A172 (cell line): ENCODE measurements around the gene DLG3. TPM values are rescaled to one million over a fixed set of nuclear protein-coding genes. Genes with fewer than 3 reads are reported as not detected.
"Not testable (repeated sequence)": the region's sequence is repeated elsewhere in the genome, so short reads cannot be mapped to it uniquely, and the experiment has no call there.

Experiments used
- DNase-seq: peaks from one replicate; pipeline ENCODE4 v3.0.0-alpha.2; 2015; ENCODE audit warnings: low spot score
- total RNA-seq: library from RNA; depleted of rRNA; stranded (reverse); fragments of >200 nt; shearing (Covaris generic); gene quantifications from 2 replicates; pipeline ENCODE4 v1.2.3, GENCODE V29; 2014; rRNA removed

Gene DLG3
- total RNA-seq: 10.2 and 11.9 TPM in 2 replicates

DNA sequence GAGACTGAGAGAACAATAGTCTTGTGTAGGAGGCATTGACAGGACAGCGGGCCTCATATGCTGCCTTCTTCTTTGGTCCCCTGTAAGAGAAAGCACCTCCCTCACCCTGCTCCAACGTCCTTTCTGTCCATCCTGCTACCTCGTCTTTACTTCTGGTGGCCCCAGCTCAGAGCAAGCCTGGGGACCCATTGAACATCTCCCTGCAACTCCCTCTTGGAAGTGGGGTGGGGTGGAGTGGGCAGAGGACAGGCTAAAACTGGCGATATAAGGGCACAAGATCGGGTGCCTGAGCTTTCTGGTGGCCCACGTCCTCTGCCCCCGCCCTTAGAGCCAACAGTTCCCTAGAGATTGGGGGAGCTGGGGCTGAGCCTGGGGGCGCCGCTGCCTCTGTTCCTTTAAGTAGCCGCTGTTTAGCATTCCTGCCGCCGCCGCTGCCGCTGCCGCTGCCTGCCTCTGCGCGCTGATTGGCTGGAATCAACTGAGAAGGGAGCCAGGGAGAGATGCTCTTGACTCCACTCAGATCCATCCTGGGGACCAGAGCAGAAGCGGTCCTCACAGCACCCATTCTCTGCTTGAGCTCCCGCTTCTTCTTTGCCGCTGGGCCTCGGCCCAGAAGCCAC lies at the start of gene DLG3:
Gene DLG3 (plus strand): TSS at position 510 of the 620 bp plus-strand sequence. CDS start 367 bp downstream, outside the sequence.
- DNase-seq: no peak

GRCh38 chrX:70398899-70399298 lies 45.7 kb upstream of the DLG3 start:
- DNase-seq: no peak

DNA sequence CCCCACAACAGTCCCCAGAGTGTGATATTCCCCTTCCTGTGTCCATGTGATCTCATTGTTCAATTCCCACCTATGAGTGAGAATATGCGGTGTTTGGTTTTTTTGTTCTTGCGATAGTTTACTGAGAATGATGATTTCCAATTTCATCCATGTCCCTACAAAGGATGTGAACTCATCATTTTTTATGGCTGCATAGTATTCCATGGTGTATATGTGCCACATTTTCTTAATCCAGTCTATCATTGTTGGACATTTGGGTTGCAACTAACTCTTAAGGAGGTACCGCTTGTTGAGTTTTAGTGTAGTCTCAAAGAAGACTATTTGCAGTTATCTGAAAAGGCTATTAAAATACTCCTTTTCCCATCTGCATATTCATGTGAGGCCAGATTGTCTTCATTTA lies 44.5 kb upstream of the DLG3 start:
- DNase-seq: not testable (repeated sequence)

- DNase-seq: no peak
Measured at GRCh38 chrX:70402721-70403120, 41.9 kb upstream of the DLG3 start.

DNA sequence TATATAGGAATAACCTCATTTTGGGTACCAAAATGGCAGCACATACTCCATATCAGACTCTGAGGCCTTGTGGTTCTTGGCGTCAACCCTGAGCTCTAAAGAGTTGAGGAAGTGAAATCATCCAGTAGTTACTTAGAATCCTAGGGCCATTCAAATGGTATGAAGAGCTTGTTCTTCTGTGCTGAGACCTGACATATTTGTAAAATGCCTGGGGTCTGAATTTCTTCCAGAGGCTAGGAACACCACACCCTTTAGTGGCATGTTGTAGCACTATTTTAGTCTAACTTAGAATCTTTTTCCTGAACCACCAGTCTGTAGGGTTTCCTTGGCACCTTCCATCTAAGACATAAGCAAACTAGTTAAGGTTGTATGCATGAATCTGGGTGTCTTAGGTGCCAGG lies 39.6 kb upstream of the DLG3 start:
- no peak for DNase-seq

DNA sequence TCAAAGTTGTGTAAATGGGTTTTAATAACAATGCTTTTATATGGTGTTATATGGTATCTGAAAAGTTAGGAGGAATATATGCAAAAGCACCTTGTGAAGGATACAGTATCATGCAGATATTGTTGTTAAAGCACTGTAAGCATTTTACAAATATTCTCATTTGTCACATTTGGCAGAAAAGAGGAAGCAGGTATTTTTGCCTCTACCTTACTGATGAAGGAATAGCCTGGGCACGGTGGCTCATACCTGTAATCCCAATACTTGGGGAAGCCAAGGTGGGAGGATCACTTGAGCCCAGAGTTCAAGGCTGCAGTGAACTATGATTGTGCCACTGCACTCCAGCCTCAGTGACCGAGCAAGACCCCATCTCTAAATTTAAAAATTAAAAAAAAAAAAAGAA lies 33.7 kb upstream of the DLG3 start:
- no peak for DNase-seq

- no peak for DNase-seq
Measured at GRCh38 chrX:70411475-70411874, 33.2 kb upstream of the DLG3 start.

DNA sequence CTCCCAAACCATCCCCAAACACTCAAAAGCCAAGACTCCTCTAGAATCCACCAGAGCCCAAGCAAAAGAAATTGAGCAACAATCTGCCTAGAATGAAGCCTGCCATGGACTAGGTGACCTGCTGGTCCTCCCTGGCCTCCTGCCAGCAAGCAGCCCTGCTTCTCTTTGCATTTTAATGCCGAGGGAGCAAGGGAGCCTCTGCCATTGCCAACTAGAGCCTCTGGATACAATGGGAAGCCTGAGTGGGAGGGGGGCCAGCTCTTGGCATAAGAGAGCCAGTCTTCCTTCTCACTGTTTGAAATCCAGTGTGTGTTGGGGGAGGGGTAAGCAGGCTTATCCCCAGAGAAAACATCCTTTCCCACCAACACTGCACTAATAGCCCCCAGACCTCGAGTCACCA lies 23.0 kb upstream of the DLG3 start:
- no peak for DNase-seq

- DNase-seq: peak; percentile 12
Measured at GRCh38 chrX:70422851-70423341, 21.7 kb upstream of the DLG3 start, which contains the start of gene GDPD2. GDPD2 (plus strand) TSS chrX:70423314; CDS start chrX:70424985, 1,671 bp downstream.

GRCh38 chrX:70423936-70424675 lies 20.5 kb upstream of the DLG3 start:
- DNase-seq: no peak

- DNase-seq: no peak
Measured at GRCh38 chrX:70424801-70425200, 19.8 kb upstream of the DLG3 start.

DNA sequence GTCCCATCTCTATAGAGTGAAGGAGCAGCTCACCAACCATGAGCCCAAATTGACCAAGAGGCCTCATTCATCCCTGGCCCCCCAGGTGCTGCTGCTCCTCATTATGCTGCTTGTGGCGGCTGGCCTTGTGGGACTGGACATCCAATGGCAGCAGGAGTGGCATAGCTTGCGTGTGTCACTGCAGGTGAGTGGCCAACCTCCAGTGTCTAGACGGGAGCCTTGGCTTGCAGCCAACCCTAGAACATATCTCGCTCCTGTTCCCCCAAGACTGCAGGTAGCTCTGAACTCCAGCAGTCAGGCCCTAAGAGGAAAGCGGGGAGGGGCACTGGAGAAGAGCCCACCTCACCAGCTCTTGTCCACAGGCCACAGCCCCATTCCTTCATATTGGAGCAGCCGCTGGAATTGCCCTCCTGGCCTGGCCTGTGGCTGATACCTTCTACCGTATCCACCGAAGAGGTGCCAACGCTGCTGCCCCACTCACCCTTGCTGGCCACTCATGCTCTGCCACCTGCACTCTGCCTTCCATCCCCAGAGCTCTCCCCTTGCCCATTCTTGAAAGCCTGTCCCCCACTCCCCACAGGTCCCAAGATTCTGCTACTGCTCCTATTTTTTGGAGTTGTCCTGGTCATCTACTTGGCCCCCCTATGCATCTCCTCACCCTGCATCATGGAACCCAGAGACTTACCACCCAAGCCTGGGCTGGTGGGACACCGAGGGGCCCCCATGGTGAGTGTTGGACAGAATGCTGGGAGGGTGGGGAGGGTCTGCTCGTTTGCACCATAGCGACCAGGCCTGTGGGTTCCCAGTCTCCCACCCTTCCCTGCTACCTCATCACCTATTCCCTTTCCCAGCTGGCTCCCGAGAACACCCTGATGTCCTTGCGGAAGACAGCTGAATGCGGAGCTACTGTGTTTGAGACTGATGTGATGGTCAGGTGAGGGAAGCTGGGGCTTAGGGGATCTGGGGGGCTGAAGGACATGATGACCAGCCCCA lies 18.1 kb upstream of the DLG3 start:
- no peak for DNase-seq

GRCh38 chrX:70427365-70427764 lies 17.3 kb upstream of the DLG3 start:
- DNase-seq: no peak

DNA sequence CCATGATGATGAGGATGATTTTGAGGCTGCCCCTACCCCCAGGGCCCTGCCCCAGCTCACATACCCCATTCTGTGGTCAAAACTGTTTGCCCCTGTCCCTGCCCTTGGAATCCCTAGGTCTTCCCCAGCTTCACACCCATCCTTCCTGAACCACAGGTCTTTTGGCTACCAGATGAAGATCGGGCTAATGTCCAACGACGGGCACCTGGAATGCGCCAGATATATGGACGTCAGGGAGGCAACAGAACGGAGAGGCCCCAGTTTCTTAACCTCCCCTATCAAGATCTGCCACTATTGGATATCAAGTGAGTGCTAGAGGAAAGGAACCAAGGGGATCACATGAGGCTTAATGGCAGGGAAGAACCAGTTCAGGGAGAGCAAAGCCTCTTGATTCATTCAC lies 14.9 kb upstream of the DLG3 start:
- no peak for DNase-seq

- DNase-seq: no peak
Measured at GRCh38 chrX:70432936-70433847, 11.4 kb upstream of the DLG3 start.

DNA sequence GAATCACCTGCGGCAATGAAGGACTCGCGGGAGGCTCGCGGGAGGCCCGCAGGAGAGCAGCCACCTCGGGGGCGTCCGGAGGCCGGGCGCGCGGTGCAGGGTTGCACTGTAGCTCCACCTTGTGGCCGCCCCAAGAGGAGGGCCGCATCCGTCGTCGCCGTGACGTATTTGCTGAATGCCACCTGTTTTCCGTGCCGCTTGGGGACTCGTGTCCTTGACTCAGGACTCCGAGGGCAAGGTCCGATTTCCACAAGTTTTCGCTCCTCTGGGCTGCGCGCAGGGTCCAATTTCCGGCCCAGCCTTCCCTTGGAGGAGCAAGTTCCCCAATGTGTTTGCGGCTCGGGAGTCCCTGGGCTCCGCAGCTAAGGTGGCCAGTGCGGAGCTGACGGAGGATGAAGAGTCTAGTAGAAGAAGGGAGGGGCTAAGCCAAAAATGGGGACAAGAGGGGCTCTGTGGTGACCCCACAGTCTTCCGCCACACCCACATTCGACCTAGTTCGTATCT lies 10.7 kb upstream of the DLG3 start:
- peak; percentile 47 for DNase-seq

DNA sequence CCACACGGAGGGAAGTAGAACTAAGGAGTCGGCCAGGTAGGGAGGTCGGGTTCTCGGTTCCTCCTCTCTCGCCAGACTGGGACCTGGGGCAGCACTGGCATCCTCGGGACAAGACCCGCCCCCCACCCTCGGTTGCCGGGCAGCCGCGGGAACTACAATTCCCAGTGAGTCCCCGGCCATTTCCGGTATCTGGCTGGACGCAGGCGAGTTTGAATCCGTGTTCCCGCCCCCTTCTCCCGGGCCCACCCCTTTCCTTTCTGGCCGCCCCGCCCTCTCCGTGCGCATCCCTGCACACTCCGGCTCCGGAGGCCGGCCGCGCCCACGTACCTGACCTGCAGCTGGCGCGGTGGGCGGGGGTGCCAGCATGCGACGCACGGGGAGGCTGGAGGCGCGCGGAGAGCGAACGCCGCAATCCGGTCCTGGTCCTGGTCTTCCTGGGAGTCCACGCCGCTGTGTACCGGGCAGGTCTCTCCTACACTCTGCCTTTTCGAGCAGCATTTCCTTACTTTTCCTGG lies 10.2 kb upstream of the DLG3 start:
- peak; percentile 81 for DNase-seq

- DNase-seq: peak; percentile 61
Measured at GRCh38 chrX:70434914-70435586, 9.6 kb upstream of the DLG3 start.

DNA sequence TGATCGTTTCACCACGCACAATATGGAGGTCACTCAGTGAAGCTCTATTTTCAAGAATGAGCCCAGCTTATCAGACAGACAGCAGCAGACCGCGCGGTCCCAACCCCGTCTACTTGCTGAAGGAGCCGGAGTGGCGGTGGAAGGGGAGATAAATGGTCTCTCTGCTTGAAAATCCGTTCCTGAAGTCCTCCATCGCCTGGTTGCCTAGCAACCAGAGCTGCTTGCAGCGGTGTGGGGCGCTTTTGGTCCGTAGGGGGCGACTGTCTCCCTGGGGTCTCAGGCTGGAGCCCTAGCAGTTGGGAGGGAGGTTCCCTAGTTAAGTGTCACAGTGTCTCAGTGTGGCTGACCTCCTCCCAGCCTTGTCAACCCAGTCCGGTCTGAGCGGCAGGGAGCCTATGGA lies 8.3 kb upstream of the DLG3 start:
- no peak for DNase-seq

DNA sequence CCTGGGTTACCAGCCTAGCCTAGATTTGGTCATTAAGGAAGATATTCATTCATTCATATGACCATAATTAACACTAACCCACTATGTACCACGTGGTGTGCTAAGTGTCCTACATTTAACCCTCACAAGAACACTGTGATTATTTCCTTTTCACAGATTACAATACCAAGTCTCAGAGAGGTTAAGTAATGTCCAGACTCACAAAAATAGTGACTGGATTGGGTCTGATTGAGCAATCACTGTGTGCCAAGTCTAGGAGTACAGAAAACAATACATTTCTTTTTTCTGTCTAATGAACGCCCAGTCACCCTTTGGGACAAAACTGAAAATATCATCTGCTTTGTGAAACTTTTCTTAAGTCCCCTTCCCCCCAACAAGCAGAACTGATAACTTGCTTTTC lies 7.6 kb upstream of the DLG3 start:
- no peak for DNase-seq
